Motor neuron (in vitro differentiated cells): ENCODE measurements around the gene SMIM9. TPM values are rescaled to one million over a fixed set of nuclear protein-coding genes. Genes with fewer than 3 reads are reported as not detected.
"Not testable (repeated sequence)": the region's sequence is repeated elsewhere in the genome, so short reads cannot be mapped to it uniquely, and the experiment has no call there.

Experiments
- ATAC-seq, 8 experiments: fragments of 200-7000 bp; cut with Tn5 transposase; replicated peaks in 6 of 8; 2 replicates each; pipeline ENCODE4 v1.8.0; 2021; ENCODE audit warnings: mild to moderate bottlenecking in 8 of 8, moderate library complexity in 8 of 8
- H3K27ac ChIP-seq, 2 donors: fragments of 250-450 bp; sonication (Bioruptor Pico); 2 replicates each; pipeline ENCODE4 v1.9.0; 2021; ENCODE audit warnings: antibody characterized with exemption in 2 of 2, mild to moderate bottlenecking in 2 of 2, moderate library complexity in 1 of 2
- H3K4me1 ChIP-seq, 2 donors: fragments of 250-450 bp; sonication (Bioruptor Pico); replicated peaks in 1 of 2; 2 replicates each; pipeline ENCODE4 v1.6.1; 2021; ENCODE audit warnings: antibody characterized with exemption in 2 of 2, mild to moderate bottlenecking in 2 of 2, moderate library complexity in 1 of 2
- H3K4me3 ChIP-seq, 5 donors: fragments of 250-450 bp; sonication (Bioruptor Pico); 2 replicates each; pipeline ENCODE4 v1.9.0; 2021; ENCODE audit warnings: antibody characterized with exemption in 5 of 5, mild to moderate bottlenecking in 5 of 5, moderate library complexity in 4 of 5
- WGBS, 10 experiments: fragments of 450-650 bp; shearing (Covaris generic); methylation state at CpG; one replicate each; pipeline ENCODE4 v1.0.0; 2022; 5-methylcytosine and 5-hydroxymethylcytosine counted together
- in situ Hi-C, 9 experiments: fragments of 400-800 bp; cut with MboI; loops; one replicate each; pipeline ENCODE4 v1.15.0; 2021; ENCODE audit warnings: low sequenced_read_pairs in 9 of 9, low pct_unique_long_range_greater_than_20kb in 2 of 9; ENCODE audit not compliant: unreplicated experiment in 9 of 9
- total RNA-seq, 8 experiments: library from RNA; unstranded; fragments of 300-600 nt; gene quantifications; 2 replicates each; pipeline versions ENCODE4 v1.2.3 to v1.2.4, GENCODE V29; 2022

The SMIM9 gene
- total RNA-seq, 8 experiments from 2014 or later, result not detected

DNA sequence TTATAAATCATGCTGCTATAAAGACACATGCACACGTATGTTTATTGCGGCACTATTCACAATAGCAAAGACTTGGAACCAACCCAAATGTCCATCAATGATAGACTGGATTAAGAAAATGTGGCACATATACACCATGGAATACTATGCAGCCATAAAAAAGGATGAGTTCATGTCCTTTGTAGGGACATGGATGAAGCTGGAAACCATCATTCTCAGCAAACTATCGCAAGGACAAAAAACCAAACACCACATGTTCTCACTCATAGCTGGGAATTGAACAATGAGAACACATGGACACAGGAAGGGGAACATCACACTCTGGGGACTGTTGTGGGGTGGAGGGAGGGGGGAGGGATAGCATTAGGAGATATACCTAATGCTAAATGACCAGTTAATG, 8.9 kb downstream of the SMIM9 start:
- H3K4me3 ChIP-seq, H3K27ac ChIP-seq, H3K4me1 ChIP-seq, in situ Hi-C loops, ATAC-seq: not testable (repeated sequence)
- no CpG with 5 or more reads among the region's 3 CpGs for WGBS, 10 experiments

GRCh38 chrX:154824638-154825037, 9.8 kb downstream of the SMIM9 start:
- 40 to 100% (median 50%) methylated on average over 1 of the region's 1 CpG; no CpG with 5 or more reads in 7 of the 10 experiments for WGBS, 10 experiments
- in situ Hi-C loops, result no loop called here
- H3K4me3 ChIP-seq, result no peak overlapping the region
- no peak overlapping the region for H3K27ac ChIP-seq
- no peak for ATAC-seq
- H3K4me1 ChIP-seq, result peaks cover 2 to 3% of the 10 kb centered on the region in 2 donors

DNA sequence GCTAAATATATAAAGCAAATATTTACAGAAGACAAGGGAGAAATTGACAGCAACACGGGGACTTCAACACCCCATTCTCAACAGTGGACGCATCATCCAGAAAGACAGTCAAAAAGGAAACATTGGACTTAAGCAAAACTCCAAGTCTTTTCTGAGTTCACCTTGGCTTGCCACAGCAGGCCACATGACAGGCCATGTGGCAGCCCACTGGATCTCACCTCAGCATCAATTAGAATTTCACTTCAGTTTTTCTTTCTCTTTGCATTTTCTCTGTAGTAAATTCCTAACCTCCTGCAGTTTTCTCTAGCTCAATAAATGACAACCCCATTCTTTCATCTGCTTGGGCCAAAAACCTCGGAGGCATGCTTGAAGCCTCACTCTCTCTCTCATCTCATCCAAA, 12.4 kb downstream of the SMIM9 start:
- WGBS, 10 experiments, result 0 to 100% (median 52%) methylated on average over 1 to 3 of the region's 3 CpGs; no CpG with 5 or more reads in 4 of the 10 experiments
- no peak overlapping the region for H3K27ac ChIP-seq
- H3K4me3 ChIP-seq, result no peak overlapping the region
- H3K4me1 ChIP-seq, result peaks cover 7 to 8% of the 10 kb centered on the region in 2 donors
- in situ Hi-C loops, result no loop called here
- ATAC-seq, result no peak

- no peak overlapping the region for H3K27ac ChIP-seq
- in situ Hi-C loops, result no loop called here
- H3K4me1 ChIP-seq, result peaks cover 7 to 8% of the 10 kb centered on the region in 2 donors
- no peak for ATAC-seq
- no peak overlapping the region for H3K4me3 ChIP-seq
Measured at GRCh38 chrX:154821523-154821922, 12.9 kb downstream of the SMIM9 start.

DNA sequence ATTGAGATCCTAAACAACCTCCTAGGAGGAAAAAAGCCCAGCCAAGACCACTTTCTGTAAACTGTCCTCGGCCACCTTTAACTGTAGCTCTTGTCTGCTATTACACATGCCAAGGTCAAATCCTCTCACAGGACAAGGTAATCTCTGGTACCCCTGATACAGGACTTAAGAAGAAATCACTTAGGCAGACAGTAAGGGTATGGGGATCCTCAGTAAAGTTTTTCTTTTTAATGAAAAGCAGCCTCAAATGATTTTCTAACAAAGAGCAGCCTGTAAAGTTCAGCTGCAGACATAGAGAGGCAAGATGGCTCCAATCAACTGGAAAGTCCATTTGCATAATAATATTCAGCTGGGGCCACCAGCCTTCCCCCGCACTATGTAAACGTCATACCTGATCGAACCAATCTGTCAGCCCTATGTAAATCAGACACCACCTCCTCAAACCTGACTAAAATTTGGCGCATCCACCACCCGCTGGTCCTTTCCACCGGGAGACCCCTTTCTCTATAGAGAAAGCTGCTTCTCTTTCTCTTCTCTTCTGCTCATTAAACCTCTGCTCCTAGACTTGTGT, 14.6 kb downstream of the SMIM9 start:
- H3K27ac ChIP-seq, result peak overlapping the region in 1 of 2 donors; percentile 14
- in situ Hi-C loops, result no loop called here
- 0 to 100% (median 21%) methylated on average over 1 to 4 of the region's 7 CpGs; no CpG with 5 or more reads in 5 of the 10 experiments for WGBS, 10 experiments

DNA sequence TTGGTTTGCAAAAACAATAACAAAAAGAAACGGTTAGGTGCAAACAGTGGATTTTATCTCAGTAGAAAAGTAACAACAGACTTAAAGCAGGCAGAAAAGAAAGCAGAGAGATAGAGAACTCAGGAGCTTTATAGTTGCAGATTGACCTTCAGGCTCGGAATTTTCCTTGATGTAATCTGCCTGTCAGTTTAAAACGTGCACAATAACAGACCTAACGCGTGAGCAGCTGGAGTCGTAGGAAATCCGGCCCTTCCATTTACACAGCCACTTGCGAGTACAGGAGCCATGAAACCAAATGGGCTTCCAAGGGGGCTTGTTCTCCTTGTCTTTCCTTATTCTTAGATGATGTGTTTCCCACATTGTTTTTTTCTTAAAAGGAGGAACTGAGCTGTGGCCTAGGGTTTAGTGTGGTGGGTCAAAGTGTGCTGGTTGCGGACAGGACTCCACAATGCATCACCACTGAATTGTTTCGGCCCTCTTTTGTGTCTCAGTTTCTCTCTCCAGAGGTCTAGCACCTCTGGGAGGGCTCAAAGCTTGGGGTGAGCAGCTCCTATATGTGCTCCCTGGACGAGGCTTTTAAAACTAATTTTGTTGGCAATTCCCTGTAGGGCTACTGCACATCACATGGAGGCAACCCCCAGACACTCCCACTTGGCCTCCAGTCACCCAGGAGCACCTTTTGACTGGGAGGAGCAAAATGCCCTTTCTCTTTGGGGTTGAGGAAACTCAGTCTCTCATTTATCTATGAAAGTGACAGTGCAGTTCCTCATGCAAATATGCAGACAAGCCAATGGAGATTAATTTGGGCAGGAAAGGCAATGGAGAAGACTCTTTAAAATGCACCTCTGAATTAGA, 15.3 kb downstream of the SMIM9 start:
- 0 to 100% (median 51%) methylated on average over 1 to 8 of the region's 11 CpGs; no CpG with 5 or more reads in 4 of the 10 experiments for WGBS, 10 experiments
- Histone ChIP-seq H3K27ac (peak overlapping the region in 1 of 2 donors; percentile 14), H3K4me1 (peaks cover 7 to 8% of the 10 kb centered on the region in 2 donors), H3K4me3 (no peak overlapping the region)
- in situ Hi-C loops, result no loop called here
- no peak for ATAC-seq

More for the DNA sequence above, 14.6 kb downstream of the SMIM9 start:
- no peak overlapping the region for H3K4me3 ChIP-seq
- H3K4me1 ChIP-seq, result peaks cover 7 to 8% of the 10 kb centered on the region in 2 donors
- ATAC-seq, result peak in 5 of 8 experiments; percentile 20 to 63 (median 54)

DNA sequence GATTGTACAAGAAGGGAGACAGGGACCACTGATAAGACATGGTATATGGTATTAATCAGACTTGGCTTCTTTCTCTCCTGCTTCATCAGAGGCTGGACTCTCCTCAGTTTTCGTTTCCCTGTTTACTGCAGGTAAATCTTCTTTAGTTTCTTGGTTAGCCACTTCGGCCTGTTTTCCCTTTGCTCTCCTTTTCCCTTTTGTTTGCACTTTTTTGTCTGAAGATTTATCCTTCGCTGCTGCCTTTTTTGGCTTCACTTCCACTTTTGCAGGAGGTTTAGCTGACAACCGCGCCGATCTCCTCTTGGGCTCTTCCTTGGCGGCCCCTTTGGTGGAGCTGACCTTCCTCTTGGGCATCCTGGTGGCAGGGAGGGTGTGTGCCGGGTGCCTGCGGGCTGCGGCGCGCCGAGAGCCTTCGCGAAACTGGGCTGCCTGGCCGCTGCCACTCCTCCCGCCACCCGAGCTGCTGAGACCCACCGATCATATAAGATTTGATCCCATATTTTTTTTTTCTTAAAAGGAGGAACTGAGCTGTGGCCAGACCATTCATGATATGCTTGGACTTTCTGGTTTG, 17.3 kb downstream of the SMIM9 start:
- ATAC-seq, in situ Hi-C loops, H3K27ac ChIP-seq: not testable (repeated sequence)

GRCh38 chrX:154816326-154816898, 18.1 kb downstream of the SMIM9 start:
- in situ Hi-C loops, H3K27ac ChIP-seq, ATAC-seq, H3K4me1 ChIP-seq, H3K4me3 ChIP-seq: not testable (repeated sequence)
- WGBS, 10 experiments, result 40 to 100% methylated on average over 1 to 2 of the region's 4 CpGs; no CpG with 5 or more reads in 8 of the 10 experiments

More for the DNA sequence above, 17.3 kb downstream of the SMIM9 start:
- H3K4me1 ChIP-seq, H3K4me3 ChIP-seq: not testable (repeated sequence)
- WGBS, 10 experiments, result 57 to 100% (median 100%) methylated on average over 1 to 6 of the region's 19 CpGs; no CpG with 5 or more reads in 5 of the 10 experiments

DNA sequence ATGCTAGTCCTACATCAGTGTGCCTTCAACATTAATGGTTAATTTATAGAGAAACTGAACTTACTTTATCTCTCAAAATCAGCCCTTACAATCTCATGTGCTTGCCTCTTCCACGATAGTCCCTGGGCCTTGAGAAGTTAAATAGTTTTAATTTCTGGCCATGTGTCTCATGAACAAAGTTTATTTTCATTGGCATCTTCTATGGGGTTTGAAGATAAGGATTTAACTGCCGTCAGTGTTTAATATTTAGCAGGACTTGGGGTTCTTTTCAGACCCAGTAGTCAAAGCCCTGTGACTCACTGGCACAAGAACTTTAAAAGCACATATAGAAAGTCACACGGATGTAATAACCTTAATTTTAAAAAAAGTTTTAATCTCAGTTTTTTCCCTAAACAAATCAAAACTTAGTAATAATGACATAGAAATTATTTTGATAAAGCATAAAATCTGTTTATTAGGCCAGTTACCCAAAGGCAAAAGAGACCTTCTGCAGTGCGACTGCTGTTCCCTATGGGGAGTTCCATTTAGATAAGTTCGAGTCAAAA, 19.1 kb downstream of the SMIM9 start:
- no peak overlapping the region for H3K27ac ChIP-seq
- no peak overlapping the region for H3K4me3 ChIP-seq
- WGBS, 10 experiments, result 37 to 100% (median 77%) methylated on average over 1 to 5 of the region's 5 CpGs; no CpG with 5 or more reads in 4 of the 10 experiments
- peaks cover 7 to 8% of the 10 kb centered on the region in 2 donors for H3K4me1 ChIP-seq
- ATAC-seq, result no peak
- in situ Hi-C loops, result no loop called here

- no peak for ATAC-seq
- 0% methylated on average over 1 of the region's 1 CpG; no CpG with 5 or more reads in 7 of the 10 experiments for whole genome bisulfite sequencing, 10 experiments
- Histone ChIP-seq H3K4me3 (no peak overlapping the region), H3K4me1 (no peaks in the 10 kb centered on the region), H3K27ac (no peak overlapping the region)
- in situ Hi-C loops, result no loop called here
Measured at GRCh38 chrX:154813801-154814200, 20.7 kb downstream of the SMIM9 start.

DNA sequence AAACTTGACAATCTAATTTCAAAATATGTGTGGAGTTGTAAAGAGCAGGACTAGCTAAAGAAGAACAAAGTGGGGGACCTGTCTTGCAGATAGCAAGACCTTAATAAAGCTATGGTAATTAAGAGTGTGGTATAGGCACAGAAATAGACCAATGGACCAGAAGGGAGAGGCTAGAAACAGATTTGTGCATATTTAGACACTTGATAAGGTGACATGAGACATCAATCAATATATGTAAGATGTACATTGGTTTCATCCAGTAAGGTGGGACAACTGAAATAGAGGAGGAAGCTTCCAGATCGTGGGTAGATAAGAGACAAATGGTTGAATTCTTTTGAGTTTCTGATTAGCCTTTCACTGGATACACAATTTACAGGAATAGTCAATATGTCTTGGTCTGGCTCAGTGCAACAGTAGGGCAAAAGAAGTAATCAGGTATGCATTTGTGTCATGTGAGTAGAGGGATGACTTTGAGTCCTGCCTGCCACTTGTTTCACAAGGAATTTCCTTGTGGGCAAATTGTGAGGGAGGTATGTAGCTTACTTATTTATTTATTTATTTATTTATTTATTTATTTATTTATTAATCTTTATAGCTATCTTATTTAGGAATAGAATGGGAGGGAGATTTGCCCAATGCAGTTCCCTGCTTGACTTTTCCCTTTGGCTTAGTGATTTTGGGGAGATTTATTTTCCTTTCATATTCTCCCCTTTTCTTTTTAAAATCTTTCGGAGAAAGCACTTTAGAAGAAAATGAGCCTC, 21.9 kb downstream of the SMIM9 start:
- H3K4me3 ChIP-seq, result no peak overlapping the region
- no peak for ATAC-seq
- in situ Hi-C loops, result no loop called here
- no peaks in the 10 kb centered on the region for H3K4me1 ChIP-seq
- 0 to 100% (median 50%) methylated on average over 1 to 2 of the region's 2 CpGs; no CpG with 5 or more reads in 3 of the 10 experiments for WGBS, 10 experiments
- H3K27ac ChIP-seq, result no peak overlapping the region

- in situ Hi-C loops, result no loop called here
- H3K27ac ChIP-seq, result no peak overlapping the region
- H3K4me1 ChIP-seq, result peaks cover 0 to 2% of the 10 kb centered on the region in 2 donors
- 25 to 100% (median 86%) methylated on average over 1 of the region's 1 CpG; no CpG with 5 or more reads in 7 of the 10 experiments for WGBS, 10 experiments
- H3K4me3 ChIP-seq, result no peak overlapping the region
- ATAC-seq, result peak in 1 of 8 experiments; percentile 52
Measured at GRCh38 chrX:154809939-154810665, 24.4 kb downstream of the SMIM9 start.
